ENCODE results near the gene FEZF2. TPM values are rescaled to one million over a fixed set of nuclear protein-coding genes. Genes with fewer than 3 reads are reported as not detected.

Gene FEZF2
- total RNA-seq, 1 donor from 2014 or later: 7.6 TPM

DNA sequence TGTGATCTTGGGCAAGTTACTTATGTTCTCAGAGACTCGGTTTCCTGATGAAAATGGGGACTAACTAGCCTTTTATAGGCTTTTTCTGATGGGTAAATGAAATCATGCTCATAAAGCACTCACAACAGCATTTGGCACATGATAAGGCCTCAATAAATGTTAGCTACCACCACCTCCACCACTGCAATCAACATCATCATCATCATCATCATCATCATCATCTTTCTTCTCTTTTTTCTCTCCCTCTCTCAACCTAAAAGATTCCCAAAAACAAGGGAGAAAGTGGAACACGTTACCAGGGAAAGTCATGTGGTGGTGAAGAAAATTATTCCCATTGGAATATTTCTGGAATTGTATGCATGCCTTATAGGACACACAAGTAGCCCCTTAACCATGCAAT lies 33.6 kb upstream of the FEZF2 start:
- Mint-ChIP-seq H3K36me3 (no peaks in the 10 kb centered on the region), H3K4me3 (no peak overlapping the region), H3K27me3 (ENCODE audit: insufficient read depth, low read depth) (peaks cover 22% of the 10 kb centered on the region), H3K27ac (no peak overlapping the region), H3K4me1 (peaks cover 16% of the 10 kb centered on the region), H3K9me3 (peaks cover 4% of the 10 kb centered on the region)
- no peak overlapping the region for H3K9ac ChIP-seq
- H3F3A ChIP-seq (ENCODE audit: low read depth): peaks cover 3% of the 10 kb centered on the region
- TF ChIP-seq EZH2 (IDR thresholded peaks at IDR 0.05) (no peak), EZH2phosphoT487 (IDR thresholded peaks at IDR 0.05) (no peak)
- TF ChIP-seq, protein P1, sequence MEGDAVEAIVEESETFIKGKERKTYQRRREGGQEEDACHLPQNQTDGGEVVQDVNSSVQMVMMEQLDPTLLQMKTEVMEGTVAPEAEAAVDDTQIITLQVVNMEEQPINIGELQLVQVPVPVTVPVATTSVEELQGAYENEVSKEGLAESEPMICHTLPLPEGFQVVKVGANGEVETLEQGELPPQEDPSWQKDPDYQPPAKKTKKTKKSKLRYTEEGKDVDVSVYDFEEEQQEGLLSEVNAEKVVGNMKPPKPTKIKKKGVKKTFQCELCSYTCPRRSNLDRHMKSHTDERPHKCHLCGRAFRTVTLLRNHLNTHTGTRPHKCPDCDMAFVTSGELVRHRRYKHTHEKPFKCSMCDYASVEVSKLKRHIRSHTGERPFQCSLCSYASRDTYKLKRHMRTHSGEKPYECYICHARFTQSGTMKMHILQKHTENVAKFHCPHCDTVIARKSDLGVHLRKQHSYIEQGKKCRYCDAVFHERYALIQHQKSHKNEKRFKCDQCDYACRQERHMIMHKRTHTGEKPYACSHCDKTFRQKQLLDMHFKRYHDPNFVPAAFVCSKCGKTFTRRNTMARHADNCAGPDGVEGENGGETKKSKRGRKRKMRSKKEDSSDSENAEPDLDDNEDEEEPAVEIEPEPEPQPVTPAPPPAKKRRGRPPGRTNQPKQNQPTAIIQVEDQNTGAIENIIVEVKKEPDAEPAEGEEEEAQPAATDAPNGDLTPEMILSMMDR (IDR thresholded peaks at IDR 0.05): no peak
- H3K36me3 ChIP-seq: no peaks in the 10 kb centered on the region
- no peaks in the 10 kb centered on the region for H3K4me1 ChIP-seq
- H3K9me3 ChIP-seq (ENCODE audit: low read depth): no peaks in the 10 kb centered on the region
- peaks cover 51% of the 10 kb centered on the region for H4K20me1 ChIP-seq (ENCODE audit: low read depth)
- no peak overlapping the region for H2AFZ ChIP-seq (replicated peaks)
- DNase-seq (ENCODE audit: low spot score): no peak
- H3K4me3 ChIP-seq: no peak overlapping the region
- no peak overlapping the region for H3K27ac ChIP-seq
- H3K4me2 ChIP-seq: no peak overlapping the region
- H3K79me2 ChIP-seq (ENCODE audit: low read depth): no peaks in the 10 kb centered on the region
- H3K27me3 ChIP-seq: peaks cover 100% of the 10 kb centered on the region

DNA sequence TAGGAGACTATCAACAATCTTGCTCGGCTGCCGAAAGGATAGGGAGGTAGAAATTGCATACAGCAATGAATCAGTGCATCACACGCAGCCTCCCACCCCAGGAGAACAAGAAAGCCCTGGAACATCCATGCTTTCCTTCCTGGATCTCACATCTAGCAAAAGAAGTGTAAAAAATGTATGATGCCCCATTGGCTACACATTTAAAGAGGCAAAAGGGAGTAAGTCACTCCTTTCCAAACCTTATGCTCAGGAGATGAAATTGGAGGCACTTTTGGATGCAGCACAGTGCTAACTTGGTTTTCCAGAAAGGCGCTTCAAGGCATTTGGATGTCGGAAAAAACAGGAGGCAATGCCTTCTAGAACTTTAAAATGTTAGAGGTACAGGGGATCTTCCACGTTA lies 32.2 kb upstream of the FEZF2 start:
- H3F3A ChIP-seq (ENCODE audit: low read depth): no peaks in the 10 kb centered on the region
- no peak overlapping the region for H3K4me2 ChIP-seq
- no peak for TF ChIP-seq EZH2 (IDR thresholded peaks at IDR 0.05)
- H3K4me3 Mint-ChIP-seq: no peak overlapping the region
- no peaks in the 10 kb centered on the region for H3K79me2 ChIP-seq (ENCODE audit: low read depth)
- no peak overlapping the region for H3K27ac ChIP-seq
- peaks cover 100% of the 10 kb centered on the region for H3K27me3 ChIP-seq
- H3K4me1 ChIP-seq: no peaks in the 10 kb centered on the region
- H3K36me3 ChIP-seq: no peaks in the 10 kb centered on the region
- H3K27me3 Mint-ChIP-seq (ENCODE audit: insufficient read depth, low read depth): peaks cover 22% of the 10 kb centered on the region
- H3K9ac ChIP-seq: no peak overlapping the region
- H3K27ac Mint-ChIP-seq: no peak overlapping the region
- no peaks in the 10 kb centered on the region for H3K9me3 ChIP-seq (ENCODE audit: low read depth)
- no peak overlapping the region for H2AFZ ChIP-seq (replicated peaks)
- DNase-seq (ENCODE audit: low spot score): no peak
- H3K4me3 ChIP-seq: no peak overlapping the region
- H4K20me1 ChIP-seq (ENCODE audit: low read depth): peaks cover 38% of the 10 kb centered on the region
- H3K4me1 Mint-ChIP-seq: peaks cover 16% of the 10 kb centered on the region
- H3K9me3 Mint-ChIP-seq: peaks cover 4% of the 10 kb centered on the region
- H3K36me3 Mint-ChIP-seq: no peaks in the 10 kb centered on the region

DNA sequence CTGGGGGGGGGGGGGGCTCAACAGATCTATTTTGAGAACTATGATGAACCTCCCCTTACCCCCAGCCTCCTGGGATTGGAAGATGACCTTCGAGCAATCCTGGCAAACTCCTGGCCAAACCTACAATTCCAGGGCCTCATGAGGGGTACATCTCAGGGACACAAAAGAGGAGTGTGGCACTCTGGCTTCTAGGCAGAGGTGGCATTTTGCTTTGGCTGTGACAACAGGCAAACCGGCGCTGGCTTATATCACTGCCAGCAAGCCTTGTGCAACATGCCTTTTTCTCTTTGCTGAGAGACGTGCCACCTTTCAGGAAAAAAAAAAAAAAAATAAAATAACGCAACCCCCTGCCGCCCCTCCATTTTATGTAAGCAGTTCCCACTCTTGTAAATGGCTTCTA lies 31.8 kb upstream of the FEZF2 start:
- Histone ChIP-seq H3K4me1 (no peaks in the 10 kb centered on the region), H4K20me1 (ENCODE audit: low read depth) (peaks cover 33% of the 10 kb centered on the region), H3F3A (ENCODE audit: low read depth) (no peaks in the 10 kb centered on the region), H3K9ac (no peak overlapping the region), H3K4me2 (no peak overlapping the region), H3K36me3 (no peaks in the 10 kb centered on the region), H3K9me3 (ENCODE audit: low read depth) (no peaks in the 10 kb centered on the region), H3K4me3 (no peak overlapping the region), H3K27ac (no peak overlapping the region), H2AFZ (replicated peaks) (no peak overlapping the region), H3K79me2 (ENCODE audit: low read depth) (no peaks in the 10 kb centered on the region), H3K27me3 (peaks cover 100% of the 10 kb centered on the region)
- DNase-seq (ENCODE audit: low spot score): no peak
- peaks cover 20% of the 10 kb centered on the region for H3K27me3 Mint-ChIP-seq (ENCODE audit: insufficient read depth, low read depth)
- H3K4me1 Mint-ChIP-seq: peaks cover 16% of the 10 kb centered on the region
- no peak overlapping the region for H3K4me3 Mint-ChIP-seq
- H3K9me3 Mint-ChIP-seq: peaks cover 4% of the 10 kb centered on the region
- H3K27ac Mint-ChIP-seq: no peak overlapping the region
- TF ChIP-seq EZH2phosphoT487 (IDR thresholded peaks at IDR 0.05) (no peak), EZH2 (IDR thresholded peaks at IDR 0.05) (no peak)
- TF ChIP-seq, protein P1 (IDR thresholded peaks at IDR 0.05): no peak
- no peaks in the 10 kb centered on the region for H3K36me3 Mint-ChIP-seq

DNA sequence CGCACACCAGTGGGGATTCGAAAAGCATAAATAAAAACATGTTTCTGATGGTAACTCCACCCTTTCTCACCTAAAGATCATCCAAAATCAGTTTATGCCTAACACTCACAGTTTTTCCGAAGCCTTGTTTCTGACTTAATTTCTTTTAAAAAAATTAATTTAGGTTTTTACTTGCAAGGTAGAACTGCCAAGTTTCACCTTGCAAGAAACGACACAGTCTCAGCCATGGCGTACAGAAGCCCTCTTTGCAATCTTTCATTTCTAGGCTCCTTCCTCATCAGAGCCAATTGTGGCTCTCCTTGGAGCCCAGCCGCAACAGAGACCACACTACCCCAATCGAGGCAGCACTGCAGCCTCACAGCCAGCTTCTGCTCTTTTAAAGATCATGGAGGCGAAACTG lies 31.0 kb upstream of the FEZF2 start:
- H3K36me3 Mint-ChIP-seq: no peaks in the 10 kb centered on the region
- H3K4me1 ChIP-seq: no peaks in the 10 kb centered on the region

More for the DNA sequence above, 31.0 kb upstream of the FEZF2 start:
- Histone ChIP-seq H3F3A (ENCODE audit: low read depth) (no peaks in the 10 kb centered on the region), H3K9me3 (ENCODE audit: low read depth) (no peaks in the 10 kb centered on the region), H3K36me3 (no peaks in the 10 kb centered on the region), H4K20me1 (ENCODE audit: low read depth) (peaks cover 33% of the 10 kb centered on the region), H2AFZ (replicated peaks) (no peak overlapping the region), H3K79me2 (ENCODE audit: low read depth) (no peaks in the 10 kb centered on the region), H3K4me2 (no peak overlapping the region), H3K27me3 (peaks cover 100% of the 10 kb centered on the region), H3K9ac (no peak overlapping the region), H3K27ac (no peak overlapping the region), H3K4me3 (no peak overlapping the region)
- Mint-ChIP-seq H3K27me3 (ENCODE audit: insufficient read depth, low read depth) (peaks cover 19% of the 10 kb centered on the region), H3K4me1 (peaks cover 16% of the 10 kb centered on the region), H3K9me3 (no peaks in the 10 kb centered on the region), H3K27ac (no peak overlapping the region), H3K4me3 (no peak overlapping the region)
- TF ChIP-seq EZH2phosphoT487 (IDR thresholded peaks at IDR 0.05) (no peak), EZH2 (IDR thresholded peaks at IDR 0.05) (no peak)
- TF ChIP-seq, protein P1 (IDR thresholded peaks at IDR 0.05): no peak
- no peak for DNase-seq (ENCODE audit: low spot score)
